NCI-H1436 (cell line): ENCODE results near the gene CASP10.
"Not testable (repeated sequence)": the region's sequence is repeated elsewhere in the genome, so short reads cannot be mapped to it uniquely, and the experiment has no call there.

Source experiments
- DNase-seq: peaks from one replicate; lab custom pipeline; 2025; lab: John Stamatoyannopoulos, UW

The CASP10 gene

GRCh38 chr2:201156036-201156435 lies 26.9 kb upstream of the CASP10 start:
- no peak for DNase-seq

GRCh38 chr2:201156640-201157039 lies 26.3 kb upstream of the CASP10 start:
- DNase-seq: no peak

GRCh38 chr2:201157694-201158093 lies 25.2 kb upstream of the CASP10 start:
- DNase-seq: no peak

GRCh38 chr2:201158111-201158929 lies 24.6 kb upstream of the CASP10 start:
- peak; percentile 46 for DNase-seq

- DNase-seq: no peak
Observed at GRCh38 chr2:201164166-201164565, 18.8 kb upstream of the CASP10 start.

GRCh38 chr2:201167546-201167945 lies 15.4 kb upstream of the CASP10 start:
- no peak for DNase-seq

GRCh38 chr2:201168496-201168895 lies 14.4 kb upstream of the CASP10 start:
- not testable (repeated sequence) for DNase-seq

- DNase-seq: no peak
Observed at GRCh38 chr2:201171259-201171814, 11.6 kb upstream of the CASP10 start.

GRCh38 chr2:201172279-201172678 lies 10.7 kb upstream of the CASP10 start:
- no peak for DNase-seq

GRCh38 chr2:201174687-201175086 lies 8.3 kb upstream of the CASP10 start:
- no peak for DNase-seq

GRCh38 chr2:201176081-201176481 lies 6.9 kb upstream of the CASP10 start:
- DNase-seq: no peak

GRCh38 chr2:201180010-201180409 lies 2.9 kb upstream of the CASP10 start:
- DNase-seq: no peak

- no peak for DNase-seq
Observed at GRCh38 chr2:201183365-201183727, 405 bp downstream of the CASP10 start.

GRCh38 chr2:201183835-201184234 lies 894 bp downstream of the CASP10 start:
- not testable (repeated sequence) for DNase-seq

GRCh38 chr2:201184248-201184647 lies 1.3 kb downstream of the CASP10 start:
- DNase-seq: not testable (repeated sequence)

- DNase-seq: no peak
Observed at GRCh38 chr2:201185863-201186262, 2.9 kb downstream of the CASP10 start.

GRCh38 chr2:201186982-201187381 lies 4.0 kb downstream of the CASP10 start:
- DNase-seq: no peak

- DNase-seq: no peak
Observed at GRCh38 chr2:201188449-201188848, 5.5 kb downstream of the CASP10 start.

GRCh38 chr2:201191132-201191875 lies 8.4 kb downstream of the CASP10 start:
- no peak for DNase-seq

- DNase-seq: no peak
Observed at GRCh38 chr2:201194097-201194496, 11.2 kb downstream of the CASP10 start.

- DNase-seq: no peak
Observed at GRCh38 chr2:201195331-201195730, 12.4 kb downstream of the CASP10 start.

- DNase-seq: no peak
Observed at GRCh38 chr2:201196003-201196402, 13.1 kb downstream of the CASP10 start.

GRCh38 chr2:201196803-201197202 lies 13.9 kb downstream of the CASP10 start:
- no peak for DNase-seq
